SK-N-SH (cell line): ENCODE results near the gene SPRED1. TPM values are rescaled to one million over a fixed set of nuclear protein-coding genes. Genes with fewer than 3 reads are reported as not detected.

Experiments
- CTCF ChIA-PET: fragments of 300-600, 350-600 bp; formaldehyde crosslinking; extraction: SDS; loops from one replicate; lab custom pipeline; 2021; lab: Yijun Ruan, JAX
- POLR2A ChIA-PET: fragments of 350-600 bp; sonication (Branson Sonifier 250); formaldehyde crosslinking; extraction: SDS; loops from one replicate; lab custom pipeline; 2020; ENCODE audit warnings: antibody characterized with exemption, inconsistent platforms; lab: Yijun Ruan, JAX
- DNase-seq: peaks from one replicate; pipeline ENCODE4 v3.0.0; 2012
- H2AFZ ChIP-seq: fragments of 200-600 bp; sonication (generic); 2 replicates; pipeline ENCODE4 v1.8.1; 2016; ENCODE audit warnings: antibody characterized with exemption, mild to moderate bottlenecking, low read depth
- H3F3A ChIP-seq: fragments of 200-600 bp; sonication (generic); replicated peaks from 2 replicates; pipeline ENCODE3; 2016; ENCODE audit warnings: antibody characterized with exemption, mild to moderate bottlenecking; ENCODE audit not compliant: insufficient read depth
- H3K27ac ChIP-seq, 2 experiments: fragments of 200-500 bp in 1 of 2; fragments of 200-600 bp in 1 of 2; sonication (Bioruptor generic) in 1 of 2; sonication (generic), shearing (Covaris generic) in 1 of 2; 2 replicates each; pipeline versions ENCODE4 v1.5.1 to v1.6.1; 2014 to 2016; ENCODE audit warnings: low read depth in 2 of 2, inconsistent platforms in 1 of 2, low read length in 1 of 2, mild to moderate bottlenecking in 1 of 2, mixed read lengths in 1 of 2
- H3K27me3 ChIP-seq: fragments of 200-600 bp; sonication (generic), shearing (Covaris generic); 2 replicates; pipeline ENCODE4 v1.6.1; 2016; ENCODE audit warnings: mixed run types; ENCODE audit not compliant: insufficient read depth
- H3K36me3 ChIP-seq, 2 experiments: fragments of 200-500 bp in 1 of 2; fragments of 200-600 bp in 1 of 2; sonication (Bioruptor generic) in 1 of 2; sonication (generic) in 1 of 2; replicated peaks in 1 of 2; 2 replicates each; pipeline versions ENCODE3 to v1.5.1; 2014 to 2016; ENCODE audit warnings: low read length in 1 of 2, mild to moderate bottlenecking in 1 of 2; ENCODE audit not compliant: insufficient read depth in 2 of 2, control insufficient read depth in 1 of 2
- H3K4me1 ChIP-seq, 2 experiments: fragments of 200-500 bp in 1 of 2; fragments of 200-600 bp in 1 of 2; sonication (Bioruptor generic) in 1 of 2; sonication (generic), shearing (Covaris generic) in 1 of 2; 2 replicates each; pipeline versions ENCODE4 v1.5.1 to v1.6.1; 2014 to 2016; ENCODE audit warnings: low read depth in 1 of 2, low read length in 1 of 2, mixed run types in 1 of 2; ENCODE audit not compliant: insufficient read depth in 2 of 2, control insufficient read depth in 1 of 2
- H3K4me2 ChIP-seq: fragments of 200-600 bp; sonication (generic), shearing (Covaris generic); 2 replicates; pipeline ENCODE4 v1.6.1; 2017; ENCODE audit warnings: mixed run types
- H3K4me3 ChIP-seq, 2 experiments: fragments of 200-500 bp in 1 of 2; fragments of 200-600 bp in 1 of 2; sonication (Bioruptor generic) in 1 of 2; sonication (generic), shearing (Covaris generic) in 1 of 2; 2 replicates each; pipeline versions ENCODE4 v1.5.1 to v1.8.1; 2014 to 2016; ENCODE audit warnings: low read depth in 2 of 2, inconsistent platforms in 1 of 2, low read length in 1 of 2, mild to moderate bottlenecking in 1 of 2, mixed read lengths in 1 of 2, moderate library complexity in 1 of 2
- H3K79me2 ChIP-seq: fragments of 200-600 bp; sonication (generic); 2 replicates; pipeline ENCODE4 v1.8.1; 2017; ENCODE audit warnings: mild to moderate bottlenecking; ENCODE audit not compliant: insufficient read depth
- H3K9ac ChIP-seq: fragments of 200-600 bp; sonication (generic); 2 replicates; pipeline ENCODE4 v1.6.1; 2017; ENCODE audit warnings: mixed run types
- H3K9me2 ChIP-seq: fragments of 200-600 bp; sonication (generic); 2 replicates; pipeline ENCODE4 v1.6.1; 2017; ENCODE audit warnings: mixed run types
- H3K9me3 ChIP-seq: fragments of 200-600 bp; sonication (generic); 2 replicates; pipeline ENCODE4 v1.6.1; 2017; ENCODE audit warnings: mixed run types, mild to moderate bottlenecking, moderate library complexity
- H4K20me1 ChIP-seq: fragments of 200-600 bp; sonication (generic); 2 replicates; pipeline ENCODE4 v1.6.1; 2017; ENCODE audit warnings: mild to moderate bottlenecking, mixed run types; ENCODE audit not compliant: insufficient read depth
- CHD2 ChIP-seq: fragments of 150-350 bp; IDR thresholded peaks from 2 replicates; pipeline ENCODE4 v1.6.1; 2018; ENCODE audit warnings: low read length; ENCODE audit not compliant: partially characterized antibody
- CTCF ChIP-seq: fragments of 200-600 bp; sonication (generic); IDR thresholded peaks from 2 replicates; pipeline ENCODE4 v1.6.1; 2017; ENCODE audit warnings: antibody characterized with exemption, mild to moderate bottlenecking, moderate library complexity
- EP300 ChIP-seq, 2 experiments: IDR thresholded peaks; 2 replicates each; pipeline versions ENCODE4 v1.4.0 to v1.6.1; 2012; ENCODE audit warnings: borderline replicate concordance in 1 of 2, low read depth in 1 of 2, low read length in 1 of 2
- EZH2phosphoT487 ChIP-seq: fragments of 200-600 bp; sonication (generic); IDR thresholded peaks from 2 replicates; pipeline ENCODE4 v1.6.1; 2017; ENCODE audit warnings: low read depth, mixed run types, mild to moderate bottlenecking, antibody characterized with exemption, moderate library complexity, borderline replicate concordance
- FOSL2 ChIP-seq: IDR thresholded peaks from 2 replicates; pipeline ENCODE4 v1.4.0; 2012; ENCODE audit warnings: low read depth, mild to moderate bottlenecking, moderate library complexity, borderline replicate concordance
- FOXM1 ChIP-seq: IDR thresholded peaks from 2 replicates; pipeline ENCODE4 v1.4.0; 2012; ENCODE audit warnings: low read depth, mild to moderate bottlenecking
- GABPA ChIP-seq: IDR thresholded peaks from 2 replicates; pipeline ENCODE4 v1.4.0; 2012; ENCODE audit warnings: low read depth, mild to moderate bottlenecking
- JUND ChIP-seq: IDR thresholded peaks from 2 replicates; pipeline ENCODE4 v1.4.0; 2012
- MAX ChIP-seq: IDR thresholded peaks from 2 replicates; pipeline ENCODE4 v1.4.0; 2012; ENCODE audit warnings: low read depth
- NFIC ChIP-seq: IDR thresholded peaks from 2 replicates; pipeline ENCODE4 v1.4.0; 2012; ENCODE audit warnings: borderline replicate concordance
- PBX3 ChIP-seq: IDR thresholded peaks from 2 replicates; pipeline ENCODE4; 2012
- POLR2AphosphoS5 ChIP-seq: IDR thresholded peaks from 2 replicates; pipeline ENCODE4 v1.6.1; 2012; ENCODE audit warnings: low read depth, low read length
- RAD21 ChIP-seq: IDR thresholded peaks from 2 replicates; pipeline ENCODE4 v1.6.1; 2012; ENCODE audit warnings: mild to moderate bottlenecking, low read length
- REST ChIP-seq: IDR thresholded peaks from 2 replicates; pipeline ENCODE4 v1.6.1; 2012; ENCODE audit warnings: mild to moderate bottlenecking, low read depth, low read length, moderate library complexity
- RFX5 ChIP-seq: IDR thresholded peaks from 2 replicates; pipeline ENCODE4 v1.6.1; 2012; ENCODE audit warnings: mild to moderate bottlenecking, improper control_type of control experiment, low read length
- RXRA ChIP-seq: IDR thresholded peaks from 2 replicates; pipeline ENCODE4 v1.4.0; 2012; ENCODE audit warnings: low read depth, mild to moderate bottlenecking, borderline replicate concordance
- SIN3A ChIP-seq: IDR thresholded peaks from 2 replicates; pipeline ENCODE4 v1.6.1; 2012; ENCODE audit warnings: low read depth, mild to moderate bottlenecking, low read length, moderate library complexity, borderline replicate concordance
- SMC3 ChIP-seq: IDR thresholded peaks from 2 replicates; pipeline ENCODE4 v1.6.1; 2012; ENCODE audit warnings: low read depth, low read length, improper control_type of control experiment
- TCF12 ChIP-seq: IDR thresholded peaks from 2 replicates; pipeline ENCODE4 v1.4.0; 2012
- YY1 ChIP-seq: IDR thresholded peaks from 2 replicates; pipeline ENCODE4 v1.4.0; 2012; ENCODE audit warnings: low read depth, mild to moderate bottlenecking
- ZBTB33 ChIP-seq: IDR thresholded peaks from 2 replicates; pipeline ENCODE4 v1.4.0; 2012; ENCODE audit warnings: low read depth, borderline replicate concordance
- WGBS: methylation state at CpG from one replicate; pipeline ENCODE4 v1.1.6; 2017; ENCODE audit warnings: low lambda C conversion rate; 5-methylcytosine and 5-hydroxymethylcytosine counted together
- polyA plus RNA-seq, 3 experiments: library from polyadenylated mRNA; depleted of rRNA; stranded (reverse); fragments of >200 nt; gene quantifications; 2 replicates each; pipeline ENCODE4 v1.2.3, GENCODE V29; 2012
- TF ChIP-seq, protein P1 (sequence below): fragments of 150-350 bp; IDR thresholded peaks from 2 replicates; pipeline ENCODE4 v1.6.1; 2016; ENCODE audit warnings: mild to moderate bottlenecking, low read depth, low read length
- TF ChIP-seq, protein P2 (sequence below): IDR thresholded peaks from 2 replicates; pipeline ENCODE4 v1.4.0; 2012; ENCODE audit warnings: low read depth, borderline replicate concordance

SPRED1 gene
- polyA plus RNA-seq, 1 of the 3 experiments (the other 2 are of a cell fraction): 4.4 TPM

DNA sequence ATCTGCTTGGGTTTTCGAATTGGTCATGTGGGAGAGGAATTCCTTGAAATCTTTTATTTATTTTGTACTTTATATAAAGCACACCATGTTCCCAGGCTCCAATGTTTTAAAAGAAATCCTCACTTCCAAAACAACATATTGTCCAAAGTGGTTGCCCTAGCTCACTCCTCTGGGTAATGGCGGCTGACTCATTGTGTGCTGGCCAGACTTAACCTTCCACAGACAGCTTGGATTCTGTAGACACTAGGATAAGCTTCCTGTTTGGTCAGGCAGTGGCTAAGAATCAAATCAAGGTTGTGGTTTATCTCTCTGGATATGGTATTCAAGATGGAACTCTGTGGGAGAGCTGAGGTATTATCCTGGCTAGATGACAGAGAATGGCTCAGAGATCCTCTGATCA lies 145.5 kb downstream of the SPRED1 start:
- Histone ChIP-seq H3F3A (peaks cover 14% of the 10 kb centered on the region), H3K36me3 (no peaks in the 10 kb centered on the region), H3K9me2 (no peaks in the 10 kb centered on the region), H3K27ac (peak overlapping the region in 1 of 2 experiments; percentile 95; a peak in 3 of 4 replicates), H3K79me2 (no peaks in the 10 kb centered on the region), H4K20me1 (no peaks in the 10 kb centered on the region), H2AFZ (peak overlapping the region; percentile 86), H3K27me3 (no peaks in the 10 kb centered on the region), H3K4me2 (peak overlapping the region; percentile 64), H3K9me3 (no peaks in the 10 kb centered on the region), H3K9ac (peak overlapping the region; percentile 47; the same call in 1 of the 2 replicates), H3K4me1 (peaks cover 0 to 8% of the 10 kb centered on the region in 2 experiments; a peak in 1 of 4 replicates), H3K4me3 (no peak overlapping the region)
- 8% methylated on average over 2 of the region's 2 CpGs for WGBS
- DNase-seq: no peak
- POLR2A ChIA-PET: no interaction called here
- CTCF ChIA-PET: interaction anchor here (0.9 kb wide), 1 partner anchor 8 kb away, joined by 3 read pairs; no protein-coding TSS in a partner anchor
- TF ChIP-seq FOXM1 (peak; percentile 79; the same call in 1 of the 2 replicates), FOSL2 (peak; percentile 90), EZH2phosphoT487 (no peak), RXRA (peak; percentile 89), EP300 (IDR thresholded peaks at IDR 0.05; ENCODE audit: borderline replicate concordance in 1 of 2, low read depth in 1 of 2, low read length in 1 of 2) (peak in 1 of 2 experiments; percentile 92; a peak in 2 of 4 replicates), SMC3 (no peak), MAX (peak; percentile 54; the same call in 1 of the 2 replicates), POLR2AphosphoS5 (peak; percentile 58; the same call in 1 of the 2 replicates), PBX3 (peak; percentile 78), RAD21 (no peak), RFX5 (no peak), SIN3A (no peak), CHD2 (no peak), JUND (peak; percentile 86), GABPA (no peak), CTCF (no peak), TCF12 (peak; percentile 94), ZBTB33 (peak; percentile 45; the same call in 1 of the 2 replicates), YY1 (peak; percentile 81), REST (peak; percentile 54; the same call in 1 of the 2 replicates), NFIC (peak; percentile 96)
- TF ChIP-seq, protein P1, sequence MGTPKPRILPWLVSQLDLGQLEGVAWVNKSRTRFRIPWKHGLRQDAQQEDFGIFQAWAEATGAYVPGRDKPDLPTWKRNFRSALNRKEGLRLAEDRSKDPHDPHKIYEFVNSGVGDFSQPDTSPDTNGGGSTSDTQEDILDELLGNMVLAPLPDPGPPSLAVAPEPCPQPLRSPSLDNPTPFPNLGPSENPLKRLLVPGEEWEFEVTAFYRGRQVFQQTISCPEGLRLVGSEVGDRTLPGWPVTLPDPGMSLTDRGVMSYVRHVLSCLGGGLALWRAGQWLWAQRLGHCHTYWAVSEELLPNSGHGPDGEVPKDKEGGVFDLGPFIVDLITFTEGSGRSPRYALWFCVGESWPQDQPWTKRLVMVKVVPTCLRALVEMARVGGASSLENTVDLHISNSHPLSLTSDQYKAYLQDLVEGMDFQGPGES: no peak
- TF ChIP-seq, protein P2, sequence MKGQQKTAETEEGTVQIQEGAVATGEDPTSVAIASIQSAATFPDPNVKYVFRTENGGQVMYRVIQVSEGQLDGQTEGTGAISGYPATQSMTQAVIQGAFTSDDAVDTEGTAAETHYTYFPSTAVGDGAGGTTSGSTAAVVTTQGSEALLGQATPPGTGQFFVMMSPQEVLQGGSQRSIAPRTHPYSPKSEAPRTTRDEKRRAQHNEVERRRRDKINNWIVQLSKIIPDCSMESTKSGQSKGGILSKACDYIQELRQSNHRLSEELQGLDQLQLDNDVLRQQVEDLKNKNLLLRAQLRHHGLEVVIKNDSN: no peak
